Measurements from ENCODE around the gene TNXB. TPM values are rescaled to one million over a fixed set of nuclear protein-coding genes. Genes with fewer than 3 reads are reported as not detected.

TNXB gene
- total RNA-seq, 3 donors from 2014 or later = 20.1 to 87.0 (median 36.9) TPM

DNA sequence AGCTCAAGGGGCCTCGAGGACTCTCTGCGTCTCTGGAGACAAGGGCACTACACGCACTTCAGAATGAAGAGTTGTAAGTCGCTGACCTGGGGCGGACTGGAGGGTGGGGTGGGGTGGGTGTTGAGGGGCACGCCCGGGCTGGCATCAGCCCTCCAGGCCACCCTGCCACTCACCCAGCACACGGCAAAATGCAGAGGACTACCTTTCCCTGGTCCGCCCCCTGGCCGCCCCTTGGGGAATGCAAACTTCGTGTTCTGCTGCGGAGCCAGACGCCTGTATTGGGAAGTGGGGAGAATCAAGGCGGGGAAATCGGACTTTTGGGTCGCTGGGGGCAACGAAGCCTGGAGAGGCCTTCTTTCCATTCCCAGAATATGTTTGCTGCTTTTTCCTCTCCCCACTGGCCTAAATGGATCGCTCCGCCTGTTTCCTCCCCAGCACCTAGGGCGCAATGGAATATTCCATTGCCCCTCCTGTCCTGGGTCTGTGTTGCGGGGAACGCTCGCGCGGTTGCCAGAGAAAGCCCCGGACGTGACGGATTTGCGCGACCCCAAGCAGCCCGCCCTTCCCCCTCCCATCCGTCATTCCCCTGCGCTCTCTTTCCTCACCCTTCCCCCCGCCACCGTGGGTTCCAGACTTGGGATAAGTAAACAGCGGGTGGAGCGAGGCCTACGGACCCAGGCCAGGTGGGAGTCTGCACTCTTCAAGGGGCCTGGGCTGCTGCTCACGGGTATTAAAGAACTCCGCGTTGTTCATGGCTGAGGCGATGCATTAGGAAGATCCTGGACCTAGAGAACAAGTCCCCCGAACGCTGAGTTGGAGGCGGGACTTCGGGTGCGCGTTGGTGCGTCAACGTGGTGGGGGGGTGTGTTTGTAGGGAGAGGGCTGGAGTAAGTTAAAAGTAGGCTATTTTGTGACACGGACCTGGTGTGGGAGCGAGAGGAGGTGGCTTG lies 44.7 kb upstream of the TNXB start, which contains the start of gene PPT2:
Gene PPT2, plus strand, starts transcription at position 578 of the 950 bp plus-strand sequence. CDS start 454 bp downstream, outside the sequence.
- DNase-seq (peak; percentile 86 to 89 (median 87)), ATAC-seq (peak; percentile 80)
- intact Hi-C loops (cut with DNase I, micrococcal nuclease) = no loop called here
- Histone ChIP-seq H3K9me3 (no peaks in the 10 kb centered on the region), H3K4me1 (ENCODE audit: low read depth) (peaks cover 26% of the 10 kb centered on the region), H3K4me3 (peak within 1 kb of the TSS; percentile 42), H3K36me3 (ENCODE audit: low read depth) (no peaks in the 10 kb centered on the region)
- TF ChIP-seq, protein P1, sequence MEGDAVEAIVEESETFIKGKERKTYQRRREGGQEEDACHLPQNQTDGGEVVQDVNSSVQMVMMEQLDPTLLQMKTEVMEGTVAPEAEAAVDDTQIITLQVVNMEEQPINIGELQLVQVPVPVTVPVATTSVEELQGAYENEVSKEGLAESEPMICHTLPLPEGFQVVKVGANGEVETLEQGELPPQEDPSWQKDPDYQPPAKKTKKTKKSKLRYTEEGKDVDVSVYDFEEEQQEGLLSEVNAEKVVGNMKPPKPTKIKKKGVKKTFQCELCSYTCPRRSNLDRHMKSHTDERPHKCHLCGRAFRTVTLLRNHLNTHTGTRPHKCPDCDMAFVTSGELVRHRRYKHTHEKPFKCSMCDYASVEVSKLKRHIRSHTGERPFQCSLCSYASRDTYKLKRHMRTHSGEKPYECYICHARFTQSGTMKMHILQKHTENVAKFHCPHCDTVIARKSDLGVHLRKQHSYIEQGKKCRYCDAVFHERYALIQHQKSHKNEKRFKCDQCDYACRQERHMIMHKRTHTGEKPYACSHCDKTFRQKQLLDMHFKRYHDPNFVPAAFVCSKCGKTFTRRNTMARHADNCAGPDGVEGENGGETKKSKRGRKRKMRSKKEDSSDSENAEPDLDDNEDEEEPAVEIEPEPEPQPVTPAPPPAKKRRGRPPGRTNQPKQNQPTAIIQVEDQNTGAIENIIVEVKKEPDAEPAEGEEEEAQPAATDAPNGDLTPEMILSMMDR (IDR thresholded peaks at IDR 0.05) = no peak

DNA sequence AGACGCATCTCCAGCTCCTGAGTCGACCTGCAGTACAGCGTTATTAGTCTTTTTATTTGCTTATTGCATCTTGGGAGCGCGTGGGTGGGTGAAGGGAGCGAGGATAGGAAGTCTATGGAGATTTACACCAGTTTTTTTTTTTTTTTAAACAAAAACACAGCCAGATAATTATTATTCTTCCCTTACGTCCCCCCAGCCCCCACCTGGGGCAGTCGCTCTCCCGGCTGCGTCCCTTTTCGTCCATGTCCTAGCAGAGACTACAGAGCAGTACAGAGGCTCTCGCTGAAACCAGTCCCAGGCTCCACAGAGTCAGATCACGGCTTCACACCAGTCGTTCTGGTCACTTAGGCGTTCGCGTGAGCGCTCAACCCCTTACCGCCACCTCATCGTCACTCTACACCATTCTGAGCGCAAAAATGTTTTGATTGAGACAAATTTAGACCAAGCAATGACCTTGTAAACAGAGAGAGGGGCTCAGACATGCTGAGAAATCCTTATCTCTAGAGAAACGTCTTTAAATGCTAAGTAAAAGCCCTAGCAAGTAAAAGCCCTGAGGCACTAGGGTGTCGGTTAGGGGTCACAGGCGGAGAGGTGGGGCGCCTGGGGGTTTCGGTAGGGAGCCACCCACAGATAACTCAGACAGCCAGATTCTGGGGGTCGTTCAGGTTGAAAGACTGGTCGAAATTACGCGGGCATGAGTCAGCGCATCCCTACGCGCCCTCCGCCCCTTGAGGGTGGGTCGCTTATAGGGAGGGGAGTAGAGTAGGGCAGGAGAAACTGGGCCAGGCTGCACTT lies 43.8 kb upstream of the TNXB start:
- no peak for ATAC-seq
- peaks cover 26% of the 10 kb centered on the region for H3K4me1 ChIP-seq (ENCODE audit: low read depth)
- intact Hi-C loops (cut with DNase I, micrococcal nuclease) = no loop called here
- no peaks in the 10 kb centered on the region for H3K36me3 ChIP-seq (ENCODE audit: low read depth)
- DNase-seq = peak; percentile 38 to 61 (median 55)
- TF ChIP-seq, protein P1 (IDR thresholded peaks at IDR 0.05) = no peak
- no peak overlapping the region for H3K4me3 ChIP-seq
- no peaks in the 10 kb centered on the region for H3K9me3 ChIP-seq

DNA sequence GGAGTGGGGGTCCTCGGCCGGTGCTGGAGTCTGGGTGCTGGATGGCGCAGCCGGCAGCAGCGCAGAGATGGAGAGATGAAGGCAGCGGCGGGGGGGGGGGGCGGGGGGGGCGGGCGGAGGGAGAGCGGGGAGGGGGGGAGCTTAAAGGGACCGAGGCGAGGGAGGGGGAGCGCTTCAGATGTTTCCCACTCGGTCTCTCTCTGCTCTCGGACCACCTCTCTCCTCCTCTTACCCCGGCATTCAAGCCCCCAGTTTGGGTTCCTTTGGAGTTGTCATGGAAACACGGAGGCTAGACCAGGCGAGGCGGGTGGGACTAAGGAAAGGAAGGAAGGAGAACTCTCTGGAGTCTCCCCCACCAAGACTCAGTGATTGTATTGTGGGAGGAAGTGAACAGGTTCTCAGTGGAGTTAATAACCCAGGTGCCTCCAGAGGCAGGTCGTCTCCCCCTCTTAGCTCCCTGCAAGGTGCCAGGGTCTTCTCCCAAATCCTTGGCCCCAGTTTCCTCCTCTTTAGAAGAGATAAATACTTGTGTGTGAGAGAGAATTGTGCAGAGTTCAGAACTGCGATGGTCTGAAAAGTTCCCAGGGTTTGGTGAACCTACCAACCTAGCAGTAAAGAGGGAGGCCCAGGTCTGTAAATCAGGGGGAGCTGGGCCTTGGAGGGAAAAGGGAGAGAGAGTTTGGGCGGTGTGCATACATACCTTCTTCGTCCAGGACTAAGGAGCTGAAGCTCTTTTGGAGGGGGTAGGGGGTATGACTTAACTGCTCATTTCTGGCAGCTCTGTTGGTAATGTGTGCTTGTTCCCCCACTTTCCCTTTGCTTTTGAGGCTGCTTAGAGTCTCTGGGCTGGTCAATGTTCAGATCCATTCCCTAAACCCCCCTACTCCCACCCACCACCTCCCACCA lies 43.0 kb upstream of the TNXB start, which contains the start of gene PRRT1:
Gene PRRT1, minus strand, starts transcription at position 77 of the 906 bp plus-strand sequence. CDS start 112 bp downstream, outside the sequence.
- H3K36me3 ChIP-seq (ENCODE audit: low read depth) = no peaks in the 10 kb centered on the region
- DNase-seq (no peak), ATAC-seq (no peak)
- H3K4me1 ChIP-seq (ENCODE audit: low read depth) = peaks cover 26% of the 10 kb centered on the region
- no peak within 1 kb of the TSS for H3K4me3 ChIP-seq
- intact Hi-C loops (cut with DNase I, micrococcal nuclease) = no loop called here
- TF ChIP-seq, protein P1 (IDR thresholded peaks at IDR 0.05) = no peak
- H3K9me3 ChIP-seq = no peaks in the 10 kb centered on the region

DNA sequence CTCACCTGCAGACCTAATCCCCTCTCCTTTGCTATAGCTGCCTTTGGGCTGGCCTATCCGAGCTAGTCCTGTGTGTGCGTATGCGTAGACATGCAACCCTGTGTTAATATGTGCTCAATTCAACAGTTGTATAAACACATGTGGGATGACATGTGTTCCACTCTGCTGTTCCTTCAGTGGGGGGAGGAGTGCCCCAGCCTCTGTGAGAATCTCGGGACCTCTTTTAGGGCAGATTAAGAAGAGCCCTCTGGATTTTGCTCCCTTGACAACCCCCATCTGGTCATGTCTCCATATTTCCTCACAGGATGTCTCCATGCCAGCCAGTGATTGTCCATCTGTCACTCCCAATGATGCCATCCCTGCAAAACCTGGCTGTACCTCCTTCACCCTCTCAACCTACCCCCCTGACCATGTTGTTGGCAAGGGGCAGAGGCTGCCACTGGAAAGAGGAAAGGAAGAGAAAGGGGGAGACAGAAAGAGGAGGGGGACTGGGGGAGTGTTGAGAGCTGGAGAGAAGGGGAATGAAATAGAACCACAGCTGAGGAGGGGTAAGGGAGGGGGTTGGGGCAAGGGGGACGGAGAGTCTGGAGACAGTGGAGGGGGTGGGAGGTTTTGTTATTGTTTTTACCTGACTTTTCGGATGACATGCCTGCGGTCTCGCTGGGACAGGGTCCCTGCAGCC lies 42.2 kb upstream of the TNXB start:
- no peak for DNase-seq
- no peak overlapping the region for H3K4me3 ChIP-seq
- TF ChIP-seq, protein P1 (IDR thresholded peaks at IDR 0.05) = no peak
- H3K9me3 ChIP-seq = no peaks in the 10 kb centered on the region
- ATAC-seq = no peak
- peaks cover 25% of the 10 kb centered on the region for H3K4me1 ChIP-seq (ENCODE audit: low read depth)
- intact Hi-C loops (cut with DNase I, micrococcal nuclease) = no loop called here
- H3K36me3 ChIP-seq (ENCODE audit: low read depth) = no peaks in the 10 kb centered on the region
